ENCODE results near the gene SOX18.

The SOX18 gene

DNA sequence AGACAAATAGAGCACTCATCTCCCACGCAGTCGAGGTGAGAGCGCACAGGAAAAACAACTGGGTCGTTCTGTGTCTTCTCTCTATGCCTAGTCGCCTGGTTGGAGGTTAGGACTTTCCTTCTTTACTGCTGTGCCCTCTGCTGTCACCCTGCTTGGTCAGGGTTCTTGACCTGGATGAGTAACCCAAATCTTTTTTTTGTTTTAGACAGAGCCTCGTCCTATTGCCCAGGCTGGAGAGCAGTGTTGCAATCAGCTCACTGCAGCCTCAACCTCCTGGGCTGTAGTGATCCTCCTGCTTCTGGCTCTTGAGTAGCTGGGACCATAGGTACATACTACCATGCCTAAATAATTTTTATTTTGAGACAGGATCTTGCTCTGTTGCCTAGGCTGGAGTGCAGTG is 44.0 kb downstream of the SOX18 start:
- no peak overlapping the region for H3K4me3 ChIP-seq (ENCODE audit: low read length)
- no peak for TF ChIP-seq ZNF274 (IDR thresholded peaks at IDR 0.05; ENCODE audit: low read depth, low read length)

DNA sequence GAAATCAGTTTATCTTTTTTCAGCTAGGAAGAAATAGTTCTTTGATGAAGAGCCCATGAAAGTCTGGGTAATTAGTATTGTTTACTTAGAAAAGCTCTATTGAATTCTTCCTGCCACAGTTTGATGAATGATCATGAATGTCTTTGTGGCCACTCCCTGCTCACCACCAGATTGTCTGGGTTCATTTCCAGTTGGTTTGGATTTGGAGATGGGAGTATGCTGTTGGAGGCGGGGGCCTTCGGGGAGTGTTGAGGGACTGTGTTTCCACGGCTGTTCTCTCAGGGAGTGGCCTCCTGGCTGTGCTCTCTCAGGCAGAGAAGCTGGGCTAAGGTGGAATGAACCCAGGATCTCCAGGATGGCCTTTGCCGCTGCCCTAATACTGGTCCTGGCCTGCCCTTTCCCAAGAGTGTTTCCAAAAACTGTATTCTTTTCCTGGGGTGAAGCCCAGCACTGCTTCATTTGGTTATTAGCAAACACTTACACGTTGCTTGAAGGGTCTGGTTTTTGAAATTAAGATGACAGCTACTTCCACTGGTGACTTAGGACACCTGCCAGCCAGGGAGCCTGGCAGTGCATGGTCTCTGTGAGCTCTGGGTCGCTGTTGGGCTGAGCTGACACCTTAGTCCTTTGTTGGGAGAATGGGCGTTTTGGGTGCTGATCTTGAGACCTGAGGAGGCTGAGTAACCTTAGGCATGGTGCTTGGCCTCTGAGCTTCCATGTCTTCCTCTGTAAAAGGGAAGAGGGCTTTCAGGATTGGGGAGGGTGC is 45.3 kb downstream of the SOX18 start:
- no peak for TF ChIP-seq ZNF274 (IDR thresholded peaks at IDR 0.05; ENCODE audit: low read depth, low read length)
- no peak overlapping the region for H3K4me3 ChIP-seq (ENCODE audit: low read length)

DNA sequence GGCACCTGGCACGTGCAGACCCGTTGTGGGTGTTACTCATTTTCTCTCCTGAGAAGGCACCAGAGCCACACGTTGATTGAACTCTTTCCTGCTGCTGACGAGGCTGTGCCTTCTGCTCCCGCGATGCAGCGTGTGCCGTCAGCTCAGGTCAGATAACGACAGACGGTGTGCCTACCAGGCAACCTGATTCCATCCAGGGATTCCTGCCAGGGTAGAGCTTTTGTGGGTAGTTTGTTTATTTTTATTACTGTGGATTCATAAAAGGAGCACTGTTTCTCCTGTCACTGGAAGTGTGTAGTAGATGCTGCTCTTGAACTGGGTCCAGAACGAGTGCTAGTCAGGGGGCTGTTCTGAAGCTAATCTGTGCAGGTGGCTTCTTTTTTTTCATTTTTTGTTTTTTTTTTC is 47.8 kb downstream of the SOX18 start:
- no peak overlapping the region for H3K4me3 ChIP-seq (ENCODE audit: low read length)
- TF ChIP-seq ZNF274 (IDR thresholded peaks at IDR 0.05; ENCODE audit: low read depth, low read length) = no peak

DNA sequence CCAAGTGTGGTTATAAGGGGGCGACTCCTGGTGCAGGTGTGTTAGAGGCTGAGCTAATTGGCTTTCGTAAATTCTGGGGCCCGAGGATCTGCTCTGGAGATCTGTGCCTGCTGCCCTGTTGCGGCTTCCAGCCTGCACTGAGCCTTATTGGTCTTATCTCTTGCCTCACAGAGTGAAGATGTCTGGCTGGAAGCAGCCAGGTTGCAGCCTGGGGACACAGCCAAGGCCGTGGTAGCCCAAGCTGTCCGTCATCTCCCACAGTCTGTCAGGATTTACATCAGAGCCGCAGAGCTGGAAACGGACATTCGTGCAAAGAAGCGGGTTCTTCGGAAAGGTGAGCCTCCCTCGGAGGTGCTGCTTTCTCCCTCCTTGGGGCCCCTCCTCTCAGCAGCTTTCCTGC is 48.5 kb downstream of the SOX18 start:
- no peak for TF ChIP-seq ZNF274 (IDR thresholded peaks at IDR 0.05; ENCODE audit: low read depth, low read length)
- H3K4me3 ChIP-seq (ENCODE audit: low read length) = no peak overlapping the region
